Lower lobe of right lung (tissue), 2 donors: ENCODE results near the gene FAM222B. TPM values are rescaled to one million over a fixed set of nuclear protein-coding genes. Genes with fewer than 3 reads are reported as not detected.

Experiments
- ATAC-seq, 2 donors: fragments of 200-7000 bp; cut with Tn5 transposase; one replicate each; pipeline ENCODE4 v1.9.1; 2020 to 2022; ENCODE audit warnings: mild to moderate bottlenecking in 2 of 2, moderate library complexity in 2 of 2
- DNase-seq: peaks from one replicate; pipeline ENCODE4 v3.0.0-alpha.2; 2020
- H3K27ac ChIP-seq: fragments of 200-600 bp; one replicate; pipeline ENCODE4 v1.8.0; 2022
- H3K27me3 ChIP-seq: fragments of 200-600 bp; one replicate; pipeline ENCODE4 v1.8.0; 2022; ENCODE audit warnings: low read depth
- H3K36me3 ChIP-seq: fragments of 200-600 bp; one replicate; pipeline ENCODE4 v1.8.0; 2022; ENCODE audit warnings: mild to moderate bottlenecking
- H3K4me1 ChIP-seq: fragments of 200-600 bp; one replicate; pipeline ENCODE4 v1.8.0; 2022
- H3K4me3 ChIP-seq: fragments of 200-600 bp; one replicate; pipeline ENCODE4 v1.8.0; 2022; ENCODE audit warnings: mild to moderate bottlenecking
- H3K9me3 ChIP-seq: fragments of 200-600 bp; one replicate; pipeline ENCODE4 v1.8.0; 2022
- CTCF ChIP-seq: fragments of 200-600 bp; IDR thresholded peaks from one replicate; pipeline ENCODE4 v1.8.0; 2022; ENCODE audit warnings: antibody characterized with exemption, mild to moderate bottlenecking
- intact Hi-C: fragments of 100-400 bp; cut with DNase I; formaldehyde crosslinking; loops from one replicate; pipeline ENCODE4 v1.11.0; 2022
- total RNA-seq: library from RNA; stranded (reverse); fragmentation: NEBNext Ultra II Directional; extraction: Animal tissue kit (Norgen Biotek cat#: 25700); gene quantifications from one replicate; pipeline ENCODE4 v1.2.1, GENCODE V29; 2021
- donor health status: DM: no; HTN: yes; CAD: no; lungs with severe emphysema.

Gene FAM222B
- total RNA-seq, 1 donor from 2014 or later, result 21.7 TPM

GRCh38 chr17:28744104-28744971 lies 98.3 kb downstream of the FAM222B start:
- Histone ChIP-seq H3K4me3 (peak overlapping the region; percentile 74), H3K27me3 (no peaks in the 10 kb centered on the region), H3K36me3 (peaks cover 25% of the 10 kb centered on the region), H3K27ac (peak overlapping the region; percentile 94), H3K9me3 (no peaks in the 10 kb centered on the region), H3K4me1 (peaks cover 73% of the 10 kb centered on the region)
- peak; percentile 72 for DNase-seq
- intact Hi-C loops, result no loop called here
- peak; percentile 13 to 15 for ATAC-seq
- no peak for TF ChIP-seq CTCF

- Histone ChIP-seq H3K9me3 (no peaks in the 10 kb centered on the region), H3K36me3 (peaks cover 16% of the 10 kb centered on the region), H3K27ac (peak within 1 kb of the TSS; percentile 94), H3K27me3 (no peaks in the 10 kb centered on the region), H3K4me3 (peak within 1 kb of the TSS; percentile 74), H3K4me1 (peaks cover 65% of the 10 kb centered on the region)
- TF ChIP-seq CTCF, result peak; percentile 17
- intact Hi-C loops, result no loop called here
- ATAC-seq (peak; percentile 85), DNase-seq (peak; percentile 89)
These were observed 99.1 kb downstream of the FAM222B start, which contains the start of gene TRAF4 for GRCh38 chr17:28743243-28744103. TRAF4 (plus strand) TSS chr17:28744011; CDS start chr17:28744113, 102 bp downstream.

- no peak overlapping the region for H3K4me3 ChIP-seq
- peak overlapping the region; percentile 22 for H3K27ac ChIP-seq
- H3K27me3 ChIP-seq, result no peaks in the 10 kb centered on the region
- H3K9me3 ChIP-seq, result no peaks in the 10 kb centered on the region
- H3K4me1 ChIP-seq, result peaks cover 47% of the 10 kb centered on the region
- intact Hi-C loops, result no loop called here
- TF ChIP-seq CTCF, result no peak
- H3K36me3 ChIP-seq, result peaks cover 6% of the 10 kb centered on the region
- ATAC-seq (no peak), DNase-seq (no peak)
These were observed 100.9 kb downstream of the FAM222B start for GRCh38 chr17:28741358-28742349.

GRCh38 chr17:28740406-28741357 lies 101.9 kb downstream of the FAM222B start:
- intact Hi-C loops, result no loop called here
- ATAC-seq (no peak), DNase-seq (peak; percentile 20)
- TF ChIP-seq CTCF, result no peak
- Histone ChIP-seq H3K4me1 (peaks cover 37% of the 10 kb centered on the region), H3K9me3 (no peaks in the 10 kb centered on the region), H3K36me3 (peaks cover 6% of the 10 kb centered on the region), H3K27ac (peak overlapping the region; percentile 22), H3K4me3 (no peak overlapping the region), H3K27me3 (no peaks in the 10 kb centered on the region)
